Skeletal muscle tissue (tissue), 4 donors: Measurements from ENCODE around the gene CADM4. TPM values are rescaled to one million over a fixed set of nuclear protein-coding genes. Genes with fewer than 3 reads are reported as not detected.
A peak's percentile ranks its signal among the peaks of the same experiment; 100 is the strongest.

Source experiments
- H3K27ac ChIP-seq: one replicate; pipeline ENCODE4 v1.7.0; 2013; ENCODE audit warnings: mild to moderate bottlenecking, low read depth, low read length, inconsistent platforms
- H3K27me3 ChIP-seq, 3 donors: one replicate each; pipeline ENCODE4 v1.7.0; 2013; ENCODE audit warnings: low read length in 3 of 3; ENCODE audit not compliant: control insufficient read depth in 3 of 3, insufficient read depth in 3 of 3
- H3K36me3 ChIP-seq, 3 donors: one replicate each; pipeline ENCODE4 v1.7.0; 2013; ENCODE audit warnings: low read length in 3 of 3; ENCODE audit not compliant: control insufficient read depth in 3 of 3, insufficient read depth in 3 of 3
- H3K4me1 ChIP-seq, 3 donors: one replicate each; pipeline ENCODE4 v1.7.0; 2013; ENCODE audit warnings: low read length in 3 of 3, mild to moderate bottlenecking in 3 of 3; ENCODE audit not compliant: control insufficient read depth in 3 of 3, insufficient read depth in 3 of 3
- H3K4me3 ChIP-seq, 3 donors: one replicate each; pipeline ENCODE4 v1.7.0; 2013; ENCODE audit warnings: low read length in 3 of 3
- H3K9ac ChIP-seq, 3 donors: one replicate each; pipeline ENCODE4 v1.7.0; 2013; ENCODE audit warnings: low read length in 3 of 3, mild to moderate bottlenecking in 3 of 3, moderate library complexity in 2 of 3, low read depth in 1 of 3
- H3K9me3 ChIP-seq, 3 donors: one replicate each; pipeline ENCODE4 v1.7.0; 2013; ENCODE audit warnings: low read length in 3 of 3; ENCODE audit not compliant: control insufficient read depth in 3 of 3
- total RNA-seq: library from RNA; depleted of rRNA; stranded (reverse); fragments of >200 nt; gene quantifications from one replicate; pipeline ENCODE4 v1.2.3, GENCODE V29; 2014
- donor health status: Osteomylitis.

The CADM4 gene
- total RNA-seq, 1 donor from 2014 or later: 7.8 TPM

- no peak overlapping the region for H3K4me3 ChIP-seq
- peaks cover 2 to 8% (median 3%) of the 10 kb centered on the region in 3 donors for H3K36me3 ChIP-seq
Measured at GRCh38 chr19:43649514-43649913, 9.9 kb upstream of the CADM4 start.

GRCh38 chr19:43648633-43649032, 9.0 kb upstream of the CADM4 start:
- Histone ChIP-seq H3K27me3 (no peaks in the 10 kb centered on the region), H3K27ac (no peak overlapping the region), H3K4me1 (peaks cover 0 to 3% (median 0%) of the 10 kb centered on the region in 3 donors), H3K4me3 (no peak overlapping the region), H3K9ac (no peak overlapping the region), H3K9me3 (peaks cover 0 to 4% (median 0%) of the 10 kb centered on the region in 3 donors), H3K36me3 (peaks cover 2 to 8% (median 3%) of the 10 kb centered on the region in 3 donors)

More at GRCh38 chr19:43649514-43649913, 9.9 kb upstream of the CADM4 start:
- Histone ChIP-seq H3K4me1 (peaks cover 0 to 3% (median 0%) of the 10 kb centered on the region in 3 donors), H3K9ac (no peak overlapping the region), H3K27ac (no peak overlapping the region), H3K9me3 (peaks cover 0 to 4% (median 0%) of the 10 kb centered on the region in 3 donors), H3K27me3 (no peaks in the 10 kb centered on the region)

- H3K4me1 ChIP-seq: peaks cover 7 to 8% (median 7%) of the 10 kb centered on the region in 3 donors
- peaks cover 6 to 16% (median 12%) of the 10 kb centered on the region in 3 donors for H3K27me3 ChIP-seq
- no peak overlapping the region for H3K9ac ChIP-seq
- no peak overlapping the region for H3K4me3 ChIP-seq
- no peak overlapping the region for H3K27ac ChIP-seq
- H3K9me3 ChIP-seq: peaks cover 0 to 4% (median 0%) of the 10 kb centered on the region in 3 donors
- peaks cover 2 to 8% (median 3%) of the 10 kb centered on the region in 3 donors for H3K36me3 ChIP-seq
Measured at GRCh38 chr19:43644181-43644580, 4.5 kb upstream of the CADM4 start.

GRCh38 chr19:43643326-43643725, 3.7 kb upstream of the CADM4 start:
- no peaks in the 10 kb centered on the region for H3K36me3 ChIP-seq
- no peak overlapping the region for H3K9ac ChIP-seq
- peaks cover 7 to 12% (median 9%) of the 10 kb centered on the region in 3 donors for H3K4me1 ChIP-seq
- peaks cover 0 to 4% (median 0%) of the 10 kb centered on the region in 3 donors for H3K9me3 ChIP-seq
- no peak overlapping the region for H3K27ac ChIP-seq
- no peak overlapping the region for H3K4me3 ChIP-seq
- peaks cover 6 to 24% (median 21%) of the 10 kb centered on the region in 3 donors for H3K27me3 ChIP-seq

- Histone ChIP-seq H3K4me3 (no peak overlapping the region), H3K27me3 (peaks cover 6 to 29% (median 25%) of the 10 kb centered on the region in 3 donors), H3K9me3 (peaks cover 0 to 4% (median 0%) of the 10 kb centered on the region in 3 donors), H3K4me1 (peaks cover 7 to 12% (median 9%) of the 10 kb centered on the region in 3 donors), H3K9ac (no peak overlapping the region), H3K36me3 (no peaks in the 10 kb centered on the region), H3K27ac (no peak overlapping the region)
Measured at GRCh38 chr19:43642531-43642930, 2.9 kb upstream of the CADM4 start.

GRCh38 chr19:43641333-43641732, 1.7 kb upstream of the CADM4 start:
- H3K4me1 ChIP-seq: peaks cover 7 to 12% (median 9%) of the 10 kb centered on the region in 3 donors
- no peaks in the 10 kb centered on the region for H3K36me3 ChIP-seq
- peaks cover 7 to 29% (median 25%) of the 10 kb centered on the region in 3 donors for H3K27me3 ChIP-seq
- no peak overlapping the region for H3K9ac ChIP-seq
- no peak overlapping the region for H3K4me3 ChIP-seq
- no peak overlapping the region for H3K27ac ChIP-seq
- H3K9me3 ChIP-seq: peaks cover 0 to 2% (median 0%) of the 10 kb centered on the region in 3 donors

GRCh38 chr19:43640424-43640757, 741 bp upstream of the CADM4 start:
- Histone ChIP-seq H3K9ac (peak overlapping the region; percentile 25 to 43 (median 32)), H3K4me3 (peak overlapping the region; percentile 63 to 72 (median 67)), H3K9me3 (no peaks in the 10 kb centered on the region), H3K27ac (no peak overlapping the region), H3K27me3 (peaks cover 12 to 29% (median 29%) of the 10 kb centered on the region in 3 donors), H3K4me1 (peaks cover 7 to 12% (median 9%) of the 10 kb centered on the region in 3 donors), H3K36me3 (no peaks in the 10 kb centered on the region)

- H3K9ac ChIP-seq: peak overlapping the region in 2 of 3 donors; percentile 32 to 62
- H3K27me3 ChIP-seq: peaks cover 12 to 29% (median 29%) of the 10 kb centered on the region in 3 donors
- no peak overlapping the region for H3K27ac ChIP-seq
- no peaks in the 10 kb centered on the region for H3K36me3 ChIP-seq
- peaks cover 7 to 12% (median 9%) of the 10 kb centered on the region in 3 donors for H3K4me1 ChIP-seq
- H3K9me3 ChIP-seq: no peaks in the 10 kb centered on the region
- peak overlapping the region; percentile 27 to 41 (median 36) for H3K4me3 ChIP-seq
Measured at GRCh38 chr19:43638995-43639518, 593 bp downstream of the CADM4 start.

- Histone ChIP-seq H3K9me3 (no peaks in the 10 kb centered on the region), H3K27me3 (peaks cover 12 to 29% (median 29%) of the 10 kb centered on the region in 3 donors), H3K9ac (peak overlapping the region in 1 of 3 donors; percentile 8), H3K4me3 (no peak overlapping the region), H3K4me1 (peaks cover 7 to 12% (median 9%) of the 10 kb centered on the region in 3 donors), H3K36me3 (no peaks in the 10 kb centered on the region), H3K27ac (no peak overlapping the region)
Measured at GRCh38 chr19:43638214-43638994, 1.2 kb downstream of the CADM4 start.
